Naive thymus-derived CD4-positive, alpha-beta T cell (primary cell): ENCODE measurements around the gene MUSTN1. TPM values are rescaled to one million over a fixed set of nuclear protein-coding genes. Genes with fewer than 3 reads are reported as not detected.

ENCODE experiments used
- ATAC-seq: fragments of 150-1000 bp; cut with Tn5 transposase; 2 replicates; pipeline ENCODE4 v1.10.0; 2021; ENCODE audit warnings: mild to moderate bottlenecking, moderate library complexity
- CTCF ChIA-PET: fragments of 350-600 bp; sonication (Branson Sonifier 250); formaldehyde crosslinking; loops from one replicate; lab custom pipeline; 2021; ENCODE audit warnings: antibody characterized with exemption; lab: Charles Lee
- POLR2A ChIA-PET: fragments of 350-600 bp; sonication (Branson Sonifier 250); formaldehyde crosslinking; loops from one replicate; lab custom pipeline; 2021; ENCODE audit warnings: antibody characterized with exemption, inconsistent platforms; lab: Charles Lee
- DNase-seq, 9 donors: peaks; one replicate each; pipeline versions ENCODE4 v3.0.0 to v3.0.0-alpha.2; 2020 to 2022; ENCODE audit warnings: mixed read lengths in 1 of 9
- H3K27ac ChIP-seq: one replicate; pipeline ENCODE4 v1.7.0; 2013; ENCODE audit warnings: mild to moderate bottlenecking, low read depth, low read length, moderate library complexity
- H3K27me3 ChIP-seq, 2 donors: one replicate each; pipeline ENCODE4 v1.7.0; 2013; ENCODE audit warnings: low read length in 2 of 2, mild to moderate bottlenecking in 2 of 2, moderate library complexity in 2 of 2; ENCODE audit not compliant: control insufficient read depth in 2 of 2, insufficient read depth in 2 of 2
- H3K36me3 ChIP-seq, 3 experiments: 1 replicate in 2 of 3; 2 replicates in 1 of 3; pipeline ENCODE4 v1.7.0; 2013; ENCODE audit warnings: low read length in 3 of 3, mild to moderate bottlenecking in 3 of 3, moderate library complexity in 1 of 3; ENCODE audit not compliant: insufficient read depth in 3 of 3, control insufficient read depth in 2 of 3
- H3K4me1 ChIP-seq, 2 donors: one replicate each; pipeline ENCODE4 v1.7.0; 2013; ENCODE audit warnings: low read length in 2 of 2, mild to moderate bottlenecking in 2 of 2, moderate library complexity in 1 of 2; ENCODE audit not compliant: control insufficient read depth in 2 of 2, insufficient read depth in 2 of 2
- H3K4me3 ChIP-seq: 2 replicates; pipeline ENCODE4 v1.7.0; 2013; ENCODE audit warnings: mild to moderate bottlenecking, low read length
- H3K9me3 ChIP-seq, 3 experiments: 1 replicate in 2 of 3; 2 replicates in 1 of 3; pipeline ENCODE4 v1.7.0; 2013; ENCODE audit warnings: low read length in 3 of 3; ENCODE audit not compliant: control insufficient read depth in 2 of 3
- H3K27ac Mint-ChIP-seq, 9 donors: one replicate each; pipeline ENCODE4 v1.8.0; 2020 to 2022; ENCODE audit warnings: mixed read lengths in 9 of 9, mild to moderate bottlenecking in 8 of 9, moderate library complexity in 5 of 9, inconsistent platforms in 2 of 9
- H3K27me3 Mint-ChIP-seq, 5 donors: one replicate each; pipeline ENCODE4 v1.8.0; 2021 to 2022; ENCODE audit warnings: mixed read lengths in 5 of 5, mild to moderate bottlenecking in 1 of 5
- H3K36me3 Mint-ChIP-seq, 5 donors: one replicate each; pipeline ENCODE4 v1.8.0; 2020 to 2022; ENCODE audit warnings: mixed read lengths in 5 of 5, mild to moderate bottlenecking in 3 of 5, inconsistent platforms in 1 of 5
- H3K4me1 Mint-ChIP-seq, 7 donors: one replicate each; pipeline ENCODE4 v1.8.0; 2020 to 2022; ENCODE audit warnings: mixed read lengths in 7 of 7, mild to moderate bottlenecking in 3 of 7, inconsistent platforms in 1 of 7
- H3K4me3 Mint-ChIP-seq, 10 donors: one replicate each; pipeline ENCODE4 v1.8.0; 2020 to 2022; ENCODE audit warnings: mild to moderate bottlenecking in 10 of 10, mixed read lengths in 10 of 10, moderate library complexity in 6 of 10, inconsistent platforms in 2 of 10
- H3K9me3 Mint-ChIP-seq, 11 donors: one replicate each; pipeline ENCODE4 v1.8.0; 2020 to 2022; ENCODE audit warnings: mixed read lengths in 11 of 11, mild to moderate bottlenecking in 4 of 11, inconsistent platforms in 1 of 11, moderate library complexity in 1 of 11
- intact Hi-C, 2 donors: fragments of 100-400 bp; cut with micrococcal nuclease; formaldehyde crosslinking; loops; one replicate each; pipeline ENCODE4 v1.15.1; 2023
- polyA plus RNA-seq, 2 donors: library from polyadenylated mRNA; unstranded; fragments of 300-500 nt; fragmentation: Illumina TruSeq; gene quantifications; one replicate each; pipeline ENCODE4 v1.2.3, GENCODE V29; 2021
- total RNA-seq, 6 experiments: library from RNA in 5 of 6; stranded (reverse) in 5 of 6; gene quantifications; 1 replicate in 5 of 6; 2 replicates in 1 of 6; pipeline ENCODE4 v1.2.3 and lab custom pipeline; 2021 to 2026

Gene MUSTN1
- total and polyA plus RNA-seq, 7 experiments from 2014 or later, result 0.76 to 10.0 (median 2.6) TPM; not detected in 2

DNA sequence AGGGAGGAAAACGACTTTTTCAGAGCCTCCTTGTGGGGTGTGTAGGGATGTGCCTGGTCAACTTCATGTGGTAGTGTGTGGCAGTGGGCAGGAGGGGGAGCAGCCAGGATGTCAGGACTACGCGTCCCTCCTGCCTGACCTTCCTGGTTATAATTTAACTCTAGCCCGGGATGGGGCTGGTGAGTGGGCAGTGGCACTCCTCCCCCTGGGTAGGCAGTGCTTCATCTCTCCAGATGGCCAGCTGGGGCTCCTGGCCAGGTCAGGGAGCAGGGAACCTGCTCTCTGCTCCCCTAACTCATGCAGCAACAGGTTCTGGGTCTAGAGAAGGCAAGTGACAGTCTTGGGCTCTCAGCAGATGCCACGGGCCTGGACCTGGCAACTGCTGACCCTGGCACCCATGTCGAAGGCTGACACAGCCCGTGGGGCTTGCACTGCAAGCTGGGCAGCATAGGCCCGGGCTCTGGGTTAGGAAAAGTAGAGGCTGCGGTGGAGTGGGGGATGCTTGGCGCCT lies 6.9 kb downstream of the MUSTN1 start:
- no peak overlapping the region for H3K4me3 ChIP-seq
- H3K4me1 Mint-ChIP-seq, result no peaks in the 10 kb centered on the region
- H3K4me3 Mint-ChIP-seq, result no peak overlapping the region
- ChIA-PET CTCF (no interaction called here), POLR2A (interaction anchor here (0.6 kb wide), 1 partner anchor 416 kb away, joined by 7 read pairs; no protein-coding TSS in a partner anchor)
- intact Hi-C loops, result no loop called here
- no peak for DNase-seq
- no peaks in the 10 kb centered on the region for H3K4me1 ChIP-seq
- H3K27me3 ChIP-seq, result no peaks in the 10 kb centered on the region
- no peak overlapping the region for H3K27ac Mint-ChIP-seq
- H3K27ac ChIP-seq, result no peak overlapping the region
- no peaks in the 10 kb centered on the region for H3K27me3 Mint-ChIP-seq
- H3K36me3 ChIP-seq, result no peaks in the 10 kb centered on the region
- no peaks in the 10 kb centered on the region for H3K9me3 Mint-ChIP-seq
- no peaks in the 10 kb centered on the region for H3K9me3 ChIP-seq
- no peak for ATAC-seq
- peaks cover 0 to 5% (median 0%) of the 10 kb centered on the region in 5 donors for H3K36me3 Mint-ChIP-seq

DNA sequence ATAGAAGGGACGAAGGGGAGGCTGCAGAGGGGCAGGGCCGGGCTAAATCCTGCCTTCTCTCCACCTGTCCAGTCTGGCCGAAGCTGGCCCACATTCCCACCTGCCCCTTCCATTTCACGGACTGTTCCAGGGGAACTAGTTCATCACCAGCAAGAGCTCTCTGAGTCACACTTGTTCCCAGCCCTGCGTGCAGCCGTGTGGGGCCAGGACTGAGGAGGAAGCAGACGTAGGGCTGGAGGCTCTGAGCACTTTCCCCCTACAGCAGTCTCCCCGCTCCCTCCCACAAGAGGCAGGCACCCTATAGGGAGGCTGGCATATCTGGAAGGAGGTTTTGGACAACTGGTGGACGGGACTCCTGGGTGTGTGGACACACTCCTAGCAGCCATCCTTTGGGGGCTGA lies 7.4 kb downstream of the MUSTN1 start:
- H3K36me3 ChIP-seq, result no peaks in the 10 kb centered on the region
- H3K27ac Mint-ChIP-seq, result no peak overlapping the region

DNA sequence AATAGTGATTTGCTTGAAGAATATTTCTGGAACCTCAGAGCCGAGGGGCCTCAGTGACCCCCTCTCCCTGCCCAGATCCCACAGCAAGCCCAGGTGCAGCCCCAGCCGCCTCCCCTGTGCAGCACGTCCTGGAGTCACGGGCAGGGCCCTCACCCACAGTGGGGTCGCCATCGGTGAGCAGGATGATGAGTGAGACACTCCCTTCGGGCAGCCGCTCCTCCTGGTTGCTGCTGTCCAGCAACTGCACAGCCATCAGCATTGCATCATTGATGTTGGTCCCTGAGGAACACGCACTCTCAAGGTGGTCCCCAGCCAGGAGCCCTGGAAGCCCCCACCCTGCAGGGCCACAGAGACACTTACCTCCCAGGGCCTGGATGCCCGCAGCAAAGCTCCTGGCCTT lies 10.8 kb downstream of the MUSTN1 start:
- Histone ChIP-seq H3K36me3 (no peaks in the 10 kb centered on the region), H3K9me3 (no peaks in the 10 kb centered on the region), H3K27me3 (no peaks in the 10 kb centered on the region), H3K4me3 (no peak overlapping the region), H3K4me1 (no peaks in the 10 kb centered on the region), H3K27ac (no peak overlapping the region)
- ChIA-PET POLR2A (no interaction called here), CTCF (no interaction called here)
- Mint-ChIP-seq H3K4me1 (no peaks in the 10 kb centered on the region), H3K27ac (no peak overlapping the region), H3K4me3 (no peak overlapping the region), H3K9me3 (no peaks in the 10 kb centered on the region), H3K27me3 (no peaks in the 10 kb centered on the region), H3K36me3 (peaks cover 0 to 9% (median 0%) of the 10 kb centered on the region in 5 donors)
- ATAC-seq (no peak), DNase-seq (no peak)
- intact Hi-C loops, result no loop called here

More for the DNA sequence above, 7.4 kb downstream of the MUSTN1 start:
- H3K4me1 ChIP-seq, result no peaks in the 10 kb centered on the region
- ChIA-PET CTCF (no interaction called here), POLR2A (no interaction called here)
- H3K27ac ChIP-seq, result no peak overlapping the region
- no peak overlapping the region for H3K4me3 ChIP-seq
- ATAC-seq, result no peak
- no peaks in the 10 kb centered on the region for H3K9me3 ChIP-seq
- no peaks in the 10 kb centered on the region for H3K27me3 ChIP-seq
- DNase-seq, result no peak
- Mint-ChIP-seq H3K27me3 (no peaks in the 10 kb centered on the region), H3K4me3 (no peak overlapping the region), H3K4me1 (no peaks in the 10 kb centered on the region), H3K9me3 (no peaks in the 10 kb centered on the region), H3K36me3 (peaks cover 0 to 9% (median 0%) of the 10 kb centered on the region in 5 donors)
- intact Hi-C loops, result no loop called here

DNA sequence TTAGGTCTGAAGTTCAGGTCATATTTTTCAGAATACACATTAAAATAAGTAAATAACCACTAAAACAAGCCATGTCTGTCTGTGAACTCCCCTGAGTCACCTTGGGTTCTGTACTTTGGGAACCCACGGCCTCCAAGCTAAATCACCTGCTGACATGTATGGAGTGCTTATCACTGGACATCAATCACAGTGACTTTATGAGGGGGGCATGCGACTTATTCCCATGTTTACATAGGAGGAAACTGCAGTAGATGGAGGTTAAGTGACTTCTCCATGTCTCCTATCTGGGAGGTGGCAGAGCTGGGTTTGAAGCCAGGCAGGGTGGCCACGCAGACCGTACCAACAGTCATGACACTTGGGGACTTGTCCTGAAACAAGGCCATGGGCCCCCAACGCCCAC lies 12.5 kb downstream of the MUSTN1 start:
- ChIA-PET CTCF (no interaction called here), POLR2A (interaction anchor here (0.7 kb wide), 1 partner anchor 278 kb away, joined by 3 read pairs; no protein-coding TSS in a partner anchor)
- Mint-ChIP-seq H3K4me3 (no peak overlapping the region), H3K27me3 (no peaks in the 10 kb centered on the region), H3K4me1 (no peaks in the 10 kb centered on the region), H3K27ac (no peak overlapping the region), H3K9me3 (no peaks in the 10 kb centered on the region), H3K36me3 (peaks cover 0 to 9% (median 0%) of the 10 kb centered on the region in 5 donors)
- Histone ChIP-seq H3K4me1 (no peaks in the 10 kb centered on the region), H3K4me3 (no peak overlapping the region), H3K27me3 (no peaks in the 10 kb centered on the region), H3K27ac (no peak overlapping the region), H3K9me3 (no peaks in the 10 kb centered on the region), H3K36me3 (no peaks in the 10 kb centered on the region)
- intact Hi-C loops, result no loop called here
- ATAC-seq (no peak), DNase-seq (no peak)

DNA sequence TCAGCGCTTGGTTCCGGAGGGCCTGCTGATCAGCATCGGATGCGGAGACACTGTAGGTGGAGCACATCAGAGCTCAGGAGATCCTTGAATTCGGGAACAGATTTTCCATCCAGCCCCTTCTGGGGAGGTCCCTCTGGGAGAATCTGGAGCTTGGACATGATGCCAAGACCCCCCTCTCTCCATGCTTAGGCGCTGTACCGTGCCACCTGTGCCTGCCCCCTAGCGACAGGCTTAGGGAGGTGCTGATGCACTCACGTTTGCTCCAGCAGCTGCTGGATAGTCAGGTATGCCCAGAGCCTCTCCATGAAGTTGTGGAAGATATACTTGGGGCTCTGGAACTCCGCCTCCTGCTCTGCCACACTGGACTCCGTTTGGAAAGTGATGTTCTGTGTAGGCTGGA lies 14.1 kb downstream of the MUSTN1 start:
- Mint-ChIP-seq H3K36me3 (peaks cover 0 to 9% (median 0%) of the 10 kb centered on the region in 5 donors), H3K9me3 (no peaks in the 10 kb centered on the region), H3K4me3 (no peak overlapping the region), H3K27me3 (no peaks in the 10 kb centered on the region), H3K4me1 (no peaks in the 10 kb centered on the region), H3K27ac (peak overlapping the region in 1 of 9 donors; percentile 36)
- intact Hi-C loops, result no loop called here
- peak in 1 of 9 donors; percentile 28 for DNase-seq
- POLR2A ChIA-PET, result no interaction called here
- Histone ChIP-seq H3K4me1 (no peaks in the 10 kb centered on the region), H3K27me3 (no peaks in the 10 kb centered on the region), H3K9me3 (no peaks in the 10 kb centered on the region), H3K4me3 (no peak overlapping the region), H3K27ac (no peak overlapping the region), H3K36me3 (no peaks in the 10 kb centered on the region)
- ATAC-seq, result no peak
- CTCF ChIA-PET, result interaction anchor here (0.9 to 1.1 kb wide), 2 partner anchors 10 to 20 kb away, joined by 3 read pairs; no protein-coding TSS in a partner anchor

DNA sequence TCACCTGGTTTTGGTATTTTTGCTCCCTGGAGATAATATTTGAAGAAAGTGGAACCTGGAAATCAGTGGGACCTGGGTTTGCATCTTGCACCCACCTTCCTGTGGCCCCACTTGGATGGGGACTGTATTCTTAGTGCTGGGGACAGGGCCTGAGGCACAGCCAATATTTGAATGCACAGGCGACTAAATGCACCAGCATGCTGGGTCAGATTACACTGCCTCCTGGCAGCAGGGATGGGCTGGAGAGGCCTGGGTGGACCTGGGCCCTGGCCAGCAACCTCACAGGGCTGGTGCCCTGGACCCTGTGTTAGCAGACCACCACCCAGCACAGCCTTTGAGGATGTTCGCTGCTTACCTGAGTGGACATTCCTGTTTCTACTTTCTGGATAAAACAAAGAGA lies 14.9 kb downstream of the MUSTN1 start:
- Histone ChIP-seq H3K4me3 (no peak overlapping the region), H3K27ac (no peak overlapping the region), H3K9me3 (no peaks in the 10 kb centered on the region), H3K27me3 (no peaks in the 10 kb centered on the region), H3K36me3 (no peaks in the 10 kb centered on the region), H3K4me1 (no peaks in the 10 kb centered on the region)
- H3K27ac Mint-ChIP-seq, result no peak overlapping the region
- no peak for ATAC-seq
- no peaks in the 10 kb centered on the region for H3K27me3 Mint-ChIP-seq
- POLR2A ChIA-PET, result no interaction called here
- no peak overlapping the region for H3K4me3 Mint-ChIP-seq
- peaks cover 0 to 6% (median 0%) of the 10 kb centered on the region in 5 donors for H3K36me3 Mint-ChIP-seq
- no peaks in the 10 kb centered on the region for H3K4me1 Mint-ChIP-seq
- CTCF ChIA-PET, result no interaction called here
- intact Hi-C loops, result no loop called here
- no peak for DNase-seq
- no peaks in the 10 kb centered on the region for H3K9me3 Mint-ChIP-seq

DNA sequence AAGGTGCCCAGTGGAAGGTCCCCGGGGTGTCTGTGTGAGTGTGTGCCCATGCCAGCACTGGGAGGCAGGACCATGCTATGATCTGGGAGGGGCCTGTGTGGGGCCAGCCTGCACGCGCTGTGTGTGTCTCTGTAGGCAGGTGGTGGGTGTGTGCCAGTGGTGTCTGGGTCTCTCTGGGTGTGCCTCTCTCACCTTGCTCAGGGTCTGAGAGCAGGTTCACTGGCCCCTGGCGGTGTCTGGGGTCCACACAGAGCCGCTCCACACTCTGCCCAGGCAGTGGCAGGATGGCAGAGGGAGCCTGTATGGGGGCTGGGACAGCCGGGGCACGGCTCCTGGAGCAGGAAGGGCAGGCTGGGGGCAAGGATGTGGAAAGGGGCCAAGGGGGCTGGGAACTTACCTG lies 17.0 kb downstream of the MUSTN1 start:
- Mint-ChIP-seq H3K27me3 (no peaks in the 10 kb centered on the region), H3K4me1 (peaks cover 0 to 2% (median 0%) of the 10 kb centered on the region in 7 donors), H3K9me3 (no peaks in the 10 kb centered on the region), H3K27ac (no peak overlapping the region), H3K36me3 (peaks cover 0 to 4% (median 0%) of the 10 kb centered on the region in 5 donors), H3K4me3 (no peak overlapping the region)
- Histone ChIP-seq H3K4me1 (no peaks in the 10 kb centered on the region), H3K36me3 (no peaks in the 10 kb centered on the region), H3K4me3 (no peak overlapping the region), H3K27ac (no peak overlapping the region), H3K9me3 (no peaks in the 10 kb centered on the region), H3K27me3 (no peaks in the 10 kb centered on the region)
- intact Hi-C loops, result no loop called here
- ATAC-seq (no peak), DNase-seq (no peak)
- ChIA-PET CTCF (no interaction called here), POLR2A (no interaction called here)
